ENCODE measurements around the gene KLF5.

Gene KLF5

GRCh38 chr13:73060251-73061160 is 1.7 kb downstream of the KLF5 start:
- no peak for DNase-seq

- DNase-seq, result no peak
Measured at GRCh38 chr13:73061473-73061872, 2.7 kb downstream of the KLF5 start.

GRCh38 chr13:73061876-73062275 is 3.1 kb downstream of the KLF5 start:
- no peak for DNase-seq

- no peak for DNase-seq
Measured at GRCh38 chr13:73062468-73062867, 3.7 kb downstream of the KLF5 start.

GRCh38 chr13:73063166-73063565 is 4.4 kb downstream of the KLF5 start:
- no peak for DNase-seq

- DNase-seq, result no peak
Measured at GRCh38 chr13:73065036-73065435, 6.2 kb downstream of the KLF5 start.

- no peak for DNase-seq
Measured at GRCh38 chr13:73065665-73066340, 7.0 kb downstream of the KLF5 start.

- no peak for DNase-seq
Measured at GRCh38 chr13:73069206-73069805, 10.5 kb downstream of the KLF5 start.

GRCh38 chr13:73070451-73071098 is 11.8 kb downstream of the KLF5 start:
- no peak for DNase-seq

- DNase-seq, result no peak
Measured at GRCh38 chr13:73072239-73072900, 13.6 kb downstream of the KLF5 start.

GRCh38 chr13:73073050-73073449 is 14.2 kb downstream of the KLF5 start:
- DNase-seq, result no peak

- no peak for DNase-seq
Measured at GRCh38 chr13:73074014-73074413, 15.2 kb downstream of the KLF5 start.

GRCh38 chr13:73074926-73075325 is 16.1 kb downstream of the KLF5 start:
- no peak for DNase-seq

GRCh38 chr13:73075546-73075945 is 16.7 kb downstream of the KLF5 start:
- DNase-seq, result no peak

- DNase-seq, result no peak
Measured at GRCh38 chr13:73075954-73076353, 17.1 kb downstream of the KLF5 start.

GRCh38 chr13:73077865-73078264 is 19.1 kb downstream of the KLF5 start:
- no peak for DNase-seq

- no peak for DNase-seq
Measured at GRCh38 chr13:73079359-73079758, 20.6 kb downstream of the KLF5 start.

- no peak for DNase-seq
Measured at GRCh38 chr13:73081256-73081915, 22.6 kb downstream of the KLF5 start.

- DNase-seq, result no peak
Measured at GRCh38 chr13:73082471-73082870, 23.7 kb downstream of the KLF5 start.

- no peak for DNase-seq
Measured at GRCh38 chr13:73082895-73083294, 24.1 kb downstream of the KLF5 start.

- no peak for DNase-seq
Measured at GRCh38 chr13:73088332-73088935, 29.6 kb downstream of the KLF5 start.

GRCh38 chr13:73089213-73089612 is 30.4 kb downstream of the KLF5 start:
- DNase-seq, result no peak
